Body of pancreas (tissue), 4 donors: ENCODE results near the gene SLC25A21.

Experiments used
- POLR2A ChIP-seq, 3 donors: fragments of 450-650 bp; IDR thresholded peaks; one replicate each; pipeline ENCODE4 v1.6.1; 2016; ENCODE audit warnings: antibody characterized with exemption in 3 of 3, mild to moderate bottlenecking in 2 of 3
- TF ChIP-seq, protein P1 (sequence below), 7 experiments: fragments of 450-650 bp in 4 of 7; fragments of 200-600 bp in 3 of 7; sonication (generic) in 3 of 7; IDR thresholded peaks; one replicate each; pipeline ENCODE4 v1.5.1; 2016 to 2019; ENCODE audit warnings: antibody characterized with exemption in 7 of 7

- TF ChIP-seq, protein P1, sequence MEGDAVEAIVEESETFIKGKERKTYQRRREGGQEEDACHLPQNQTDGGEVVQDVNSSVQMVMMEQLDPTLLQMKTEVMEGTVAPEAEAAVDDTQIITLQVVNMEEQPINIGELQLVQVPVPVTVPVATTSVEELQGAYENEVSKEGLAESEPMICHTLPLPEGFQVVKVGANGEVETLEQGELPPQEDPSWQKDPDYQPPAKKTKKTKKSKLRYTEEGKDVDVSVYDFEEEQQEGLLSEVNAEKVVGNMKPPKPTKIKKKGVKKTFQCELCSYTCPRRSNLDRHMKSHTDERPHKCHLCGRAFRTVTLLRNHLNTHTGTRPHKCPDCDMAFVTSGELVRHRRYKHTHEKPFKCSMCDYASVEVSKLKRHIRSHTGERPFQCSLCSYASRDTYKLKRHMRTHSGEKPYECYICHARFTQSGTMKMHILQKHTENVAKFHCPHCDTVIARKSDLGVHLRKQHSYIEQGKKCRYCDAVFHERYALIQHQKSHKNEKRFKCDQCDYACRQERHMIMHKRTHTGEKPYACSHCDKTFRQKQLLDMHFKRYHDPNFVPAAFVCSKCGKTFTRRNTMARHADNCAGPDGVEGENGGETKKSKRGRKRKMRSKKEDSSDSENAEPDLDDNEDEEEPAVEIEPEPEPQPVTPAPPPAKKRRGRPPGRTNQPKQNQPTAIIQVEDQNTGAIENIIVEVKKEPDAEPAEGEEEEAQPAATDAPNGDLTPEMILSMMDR (IDR thresholded peaks at IDR 0.05), result no peak
- no peak for TF ChIP-seq POLR2A (IDR thresholded peaks at IDR 0.05)
These were observed 351.5 kb downstream of the SLC25A21 start for GRCh38 chr14:36820901-36821300.
